ENCODE results near the gene EPYC. TPM values are rescaled to one million over a fixed set of nuclear protein-coding genes. Genes with fewer than 3 reads are reported as not detected.

Gene EPYC
- total RNA-seq, 2 experiments from 2014 or later: not detected

GRCh38 chr12:90990611-90991010 lies 14.2 kb downstream of the EPYC start:
- H3K9me3 ChIP-seq (ENCODE audit: low read length): no peaks in the 10 kb centered on the region
- TF ChIP-seq EZH2phosphoT487 (IDR thresholded peaks at IDR 0.05; ENCODE audit: borderline replicate concordance, low read depth, low read length) (no peak), CTCF (conservative IDR thresholded peaks at IDR 0.05; ENCODE audit: low read length) (no peak)
- CTCF ChIA-PET (ENCODE audit: unreplicated experiment): no interaction called here
- no peaks in the 10 kb centered on the region for H4K20me1 ChIP-seq (ENCODE audit: insufficient read depth, low read length)
- no TSS peak for BruUV-seq (replicated peaks)
- intact Hi-C loops (cut with micrococcal nuclease; ENCODE audit: unreplicated experiment): no loop called here
- H3K27ac ChIP-seq (ENCODE audit: low read depth, low read length, poor library complexity, severe bottlenecking): no peak overlapping the region
- POLR2A ChIA-PET: no interaction called here
- no peak overlapping the region for H3K4me2 ChIP-seq (ENCODE audit: low read length)
- no peaks in the 10 kb centered on the region for H3K4me1 ChIP-seq (ENCODE audit: insufficient read depth, low read length, poor library complexity, severe bottlenecking)
- no peaks in the 10 kb centered on the region for H3K9me2 ChIP-seq (ENCODE audit: insufficient read depth, low read length)
- no peaks in the 10 kb centered on the region for H3K36me3 ChIP-seq (ENCODE audit: insufficient read depth, low read length)
- no peak overlapping the region for H3K4me3 ChIP-seq (ENCODE audit: low read depth, low read length, poor library complexity, severe bottlenecking)
- no peak overlapping the region for H2AFZ ChIP-seq (ENCODE audit: low read length)
- DNase-seq (ENCODE audit: low spot score): no peak
- H3K79me2 ChIP-seq (ENCODE audit: insufficient read depth, low read depth, low read length): no peaks in the 10 kb centered on the region

- no peaks in the 10 kb centered on the region for H3K79me2 ChIP-seq (ENCODE audit: insufficient read depth, low read depth, low read length)
- TF ChIP-seq CTCF (conservative IDR thresholded peaks at IDR 0.05; ENCODE audit: low read length): no peak
- no peak for TF ChIP-seq EZH2phosphoT487 (IDR thresholded peaks at IDR 0.05; ENCODE audit: borderline replicate concordance, low read depth, low read length)
Observed at GRCh38 chr12:90989686-90990111, 15.1 kb downstream of the EPYC start.

GRCh38 chr12:90987520-90987919 lies 17.3 kb downstream of the EPYC start:
- CTCF ChIA-PET (ENCODE audit: unreplicated experiment): no interaction called here
- no peak overlapping the region for H3K4me2 ChIP-seq (ENCODE audit: low read length)
- DNase-seq (ENCODE audit: low spot score): no peak
- no peaks in the 10 kb centered on the region for H3K9me2 ChIP-seq (ENCODE audit: insufficient read depth, low read length)
- H3K4me3 ChIP-seq (ENCODE audit: low read depth, low read length, poor library complexity, severe bottlenecking): no peak overlapping the region
- intact Hi-C loops (cut with micrococcal nuclease; ENCODE audit: unreplicated experiment): no loop called here
- H3K27ac ChIP-seq (ENCODE audit: low read depth, low read length, poor library complexity, severe bottlenecking): no peak overlapping the region
- H3K79me2 ChIP-seq (ENCODE audit: insufficient read depth, low read depth, low read length): no peaks in the 10 kb centered on the region
- H2AFZ ChIP-seq (ENCODE audit: low read length): no peak overlapping the region
- POLR2A ChIA-PET: interaction anchor here (1.0 kb wide), 1 partner anchor 14 kb away, joined by 4 read pairs; no protein-coding TSS in a partner anchor
- H3K4me1 ChIP-seq (ENCODE audit: insufficient read depth, low read length, poor library complexity, severe bottlenecking): no peaks in the 10 kb centered on the region
- no TSS peak for BruUV-seq (replicated peaks)
- no peaks in the 10 kb centered on the region for H3K9me3 ChIP-seq (ENCODE audit: low read length)
- no peaks in the 10 kb centered on the region for H4K20me1 ChIP-seq (ENCODE audit: insufficient read depth, low read length)
- TF ChIP-seq EZH2phosphoT487 (IDR thresholded peaks at IDR 0.05; ENCODE audit: borderline replicate concordance, low read depth, low read length) (no peak), CTCF (conservative IDR thresholded peaks at IDR 0.05; ENCODE audit: low read length) (peak; percentile 64)
- H3K36me3 ChIP-seq (ENCODE audit: insufficient read depth, low read length): no peaks in the 10 kb centered on the region

More at GRCh38 chr12:90989686-90990111, 15.1 kb downstream of the EPYC start:
- ChIA-PET CTCF (ENCODE audit: unreplicated experiment) (no interaction called here), POLR2A (no interaction called here)
- Histone ChIP-seq H3K9me2 (ENCODE audit: insufficient read depth, low read length) (no peaks in the 10 kb centered on the region), H4K20me1 (ENCODE audit: insufficient read depth, low read length) (no peaks in the 10 kb centered on the region), H3K4me3 (ENCODE audit: low read depth, low read length, poor library complexity, severe bottlenecking) (no peak overlapping the region), H3K27ac (ENCODE audit: low read depth, low read length, poor library complexity, severe bottlenecking) (no peak overlapping the region), H3K9me3 (ENCODE audit: low read length) (no peaks in the 10 kb centered on the region), H3K4me1 (ENCODE audit: insufficient read depth, low read length, poor library complexity, severe bottlenecking) (no peaks in the 10 kb centered on the region), H3K36me3 (ENCODE audit: insufficient read depth, low read length) (no peaks in the 10 kb centered on the region), H2AFZ (ENCODE audit: low read length) (no peak overlapping the region), H3K4me2 (ENCODE audit: low read length) (no peak overlapping the region)
- DNase-seq (ENCODE audit: low spot score): no peak
- BruUV-seq (replicated peaks): no TSS peak
- intact Hi-C loops (cut with micrococcal nuclease; ENCODE audit: unreplicated experiment): no loop called here

All from OCI-LY7 (cell line).